Measurements from ENCODE around the gene SLC41A3.

DNA sequence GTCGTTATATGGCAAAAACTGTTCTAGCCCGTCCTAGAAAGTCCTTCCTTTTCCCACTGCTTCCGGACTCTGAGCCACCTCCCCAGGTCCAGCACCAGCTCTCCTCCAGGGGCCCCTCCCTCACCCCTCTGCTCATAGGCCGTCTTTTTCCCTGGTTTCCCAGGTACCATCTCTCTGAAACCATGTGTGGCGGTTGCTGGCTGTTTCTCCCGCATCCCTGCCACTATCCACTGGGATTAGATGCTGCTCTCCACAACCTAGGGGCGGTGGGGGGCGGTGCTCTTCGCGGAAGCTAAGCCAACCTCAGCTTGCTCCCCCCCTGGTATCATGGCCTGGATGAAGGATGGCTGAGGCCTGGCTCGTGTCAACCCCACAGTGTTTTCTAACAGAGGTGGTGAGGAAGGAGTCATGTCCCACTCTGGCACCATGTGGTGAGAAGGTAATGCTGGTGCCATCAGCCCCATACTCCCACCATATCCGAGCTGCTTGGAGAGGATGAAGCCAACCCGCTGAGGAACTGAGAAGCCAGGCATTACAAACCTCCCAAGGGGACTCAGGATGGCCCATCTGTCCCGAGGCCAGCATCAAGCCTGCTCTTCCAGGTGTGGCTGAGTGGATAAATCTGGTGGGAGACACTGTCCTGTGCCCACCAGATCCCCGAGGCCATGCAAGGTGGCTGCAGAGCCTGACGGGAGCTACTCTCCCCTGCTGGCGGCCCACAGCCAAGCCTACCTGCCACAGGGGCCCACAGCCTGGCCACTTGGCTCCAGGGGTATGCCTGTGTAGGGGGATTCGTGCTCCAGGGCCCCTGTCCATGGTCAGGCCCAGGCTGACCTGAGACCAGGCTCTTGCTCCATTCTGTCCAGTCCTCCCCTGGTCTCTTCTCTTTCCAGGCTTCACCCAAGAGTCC lies 27.9 kb upstream of the SLC41A3 start:
- TF ChIP-seq TAF1 (IDR thresholded peaks at IDR 0.05; ENCODE audit: low read depth, low read length) (no peak), POLR2A (IDR thresholded peaks at IDR 0.05; ENCODE audit: low read depth, low read length) (no peak), POLR2AphosphoS5 (IDR thresholded peaks at IDR 0.05; ENCODE audit: low read depth, low read length) (no peak), PAX5 (IDR thresholded peaks at IDR 0.05; ENCODE audit: insufficient read depth, low read length, severe bottlenecking) (no peak)
